Astrocyte (in vitro differentiated cells and primary cell): ENCODE data around the gene FSTL4.

Source experiments
- EZH2 ChIP-seq: IDR thresholded peaks from 2 replicates; pipeline ENCODE4 v1.6.1; 2012; ENCODE audit warnings: mild to moderate bottlenecking, low read length, inconsistent platforms; ENCODE audit not compliant: insufficient read depth
- TF ChIP-seq, protein P1 (sequence below): IDR thresholded peaks from 2 replicates; pipeline ENCODE4 v1.5.1; 2011; ENCODE audit warnings: low read depth, mild to moderate bottlenecking, inconsistent platforms, low read length, moderate library complexity; ENCODE audit not compliant: insufficient read depth

- TF ChIP-seq EZH2 = no peak
- TF ChIP-seq, protein P1, sequence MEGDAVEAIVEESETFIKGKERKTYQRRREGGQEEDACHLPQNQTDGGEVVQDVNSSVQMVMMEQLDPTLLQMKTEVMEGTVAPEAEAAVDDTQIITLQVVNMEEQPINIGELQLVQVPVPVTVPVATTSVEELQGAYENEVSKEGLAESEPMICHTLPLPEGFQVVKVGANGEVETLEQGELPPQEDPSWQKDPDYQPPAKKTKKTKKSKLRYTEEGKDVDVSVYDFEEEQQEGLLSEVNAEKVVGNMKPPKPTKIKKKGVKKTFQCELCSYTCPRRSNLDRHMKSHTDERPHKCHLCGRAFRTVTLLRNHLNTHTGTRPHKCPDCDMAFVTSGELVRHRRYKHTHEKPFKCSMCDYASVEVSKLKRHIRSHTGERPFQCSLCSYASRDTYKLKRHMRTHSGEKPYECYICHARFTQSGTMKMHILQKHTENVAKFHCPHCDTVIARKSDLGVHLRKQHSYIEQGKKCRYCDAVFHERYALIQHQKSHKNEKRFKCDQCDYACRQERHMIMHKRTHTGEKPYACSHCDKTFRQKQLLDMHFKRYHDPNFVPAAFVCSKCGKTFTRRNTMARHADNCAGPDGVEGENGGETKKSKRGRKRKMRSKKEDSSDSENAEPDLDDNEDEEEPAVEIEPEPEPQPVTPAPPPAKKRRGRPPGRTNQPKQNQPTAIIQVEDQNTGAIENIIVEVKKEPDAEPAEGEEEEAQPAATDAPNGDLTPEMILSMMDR = no peak
Observed at GRCh38 chr5:133266966-133267365, 345.4 kb downstream of the FSTL4 start.
